Motor neuron (in vitro differentiated cells): ENCODE results near the gene DCTPP1. TPM values are rescaled to one million over a fixed set of nuclear protein-coding genes. Genes with fewer than 3 reads are reported as not detected.
A peak's percentile ranks its signal among the peaks of the same experiment; 100 is the strongest.
"Not testable (repeated sequence)": the region's sequence is repeated elsewhere in the genome, so short reads cannot be mapped to it uniquely, and the experiment has no call there.

Experiments
- ATAC-seq, 8 experiments: fragments of 200-7000 bp; cut with Tn5 transposase; replicated peaks in 6 of 8; 2 replicates each; pipeline ENCODE4 v1.8.0; 2021; ENCODE audit warnings: mild to moderate bottlenecking in 8 of 8, moderate library complexity in 8 of 8
- H3K27ac ChIP-seq, 2 donors: fragments of 250-450 bp; sonication (Bioruptor Pico); 2 replicates each; pipeline ENCODE4 v1.9.0; 2021; ENCODE audit warnings: antibody characterized with exemption in 2 of 2, mild to moderate bottlenecking in 2 of 2, moderate library complexity in 1 of 2
- H3K4me1 ChIP-seq, 2 donors: fragments of 250-450 bp; sonication (Bioruptor Pico); replicated peaks in 1 of 2; 2 replicates each; pipeline ENCODE4 v1.6.1; 2021; ENCODE audit warnings: antibody characterized with exemption in 2 of 2, mild to moderate bottlenecking in 2 of 2, moderate library complexity in 1 of 2
- H3K4me3 ChIP-seq, 5 donors: fragments of 250-450 bp; sonication (Bioruptor Pico); 2 replicates each; pipeline ENCODE4 v1.9.0; 2021; ENCODE audit warnings: antibody characterized with exemption in 5 of 5, mild to moderate bottlenecking in 5 of 5, moderate library complexity in 4 of 5
- WGBS, 10 experiments: fragments of 450-650 bp; shearing (Covaris generic); methylation state at CpG; one replicate each; pipeline ENCODE4 v1.0.0; 2022; 5-methylcytosine and 5-hydroxymethylcytosine counted together
- in situ Hi-C, 9 experiments: fragments of 400-800 bp; cut with MboI; loops; one replicate each; pipeline ENCODE4 v1.15.0; 2021; ENCODE audit warnings: low sequenced_read_pairs in 9 of 9, low pct_unique_long_range_greater_than_20kb in 2 of 9; ENCODE audit not compliant: unreplicated experiment in 9 of 9
- total RNA-seq, 8 experiments: library from RNA; unstranded; fragments of 300-600 nt; gene quantifications; 2 replicates each; pipeline versions ENCODE4 v1.2.3 to v1.2.4, GENCODE V29; 2022

Gene DCTPP1
- total RNA-seq, 8 experiments from 2014 or later = 16.4 to 50.9 (median 26.7) TPM

DNA sequence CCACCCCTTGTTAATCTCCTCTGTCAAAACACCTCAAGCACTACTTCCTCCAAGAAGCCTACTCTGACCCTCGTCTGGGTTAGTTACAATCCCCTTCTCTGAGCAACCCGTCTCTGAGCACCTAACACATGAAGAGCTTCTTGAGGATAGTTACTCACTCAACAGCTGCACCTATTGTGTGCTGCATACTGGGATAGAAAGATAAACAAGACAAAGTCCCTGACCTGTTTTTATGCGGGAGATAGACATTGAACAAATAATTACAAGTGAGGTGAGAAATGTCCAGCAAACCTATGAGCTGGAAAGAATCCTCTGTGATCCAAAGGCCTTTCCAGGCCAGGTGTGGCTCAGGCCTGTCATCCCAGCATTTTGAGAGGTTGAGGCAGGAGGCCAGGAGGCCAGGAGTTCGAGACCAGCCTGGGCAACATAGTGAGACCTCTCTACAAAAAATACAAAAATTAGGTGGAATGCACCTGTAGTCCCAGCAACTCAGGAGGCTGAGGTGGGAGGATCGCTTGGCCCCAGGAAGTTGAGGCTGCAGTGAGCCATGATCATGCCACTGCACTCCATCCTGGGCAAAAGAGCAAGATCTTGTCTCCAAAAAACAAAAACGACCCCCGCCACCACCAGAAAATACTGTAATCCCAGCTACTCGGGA lies 27.9 kb downstream of the DCTPP1 start:
- in situ Hi-C loops = loop anchor here in 3 of 9 experiments (25.0 kb wide), 2 partner anchors 290 to 315 kb away; partner anchors contain the start of genes PPP4C (in 2 of the 3), TBX6 (in 2 of the 3), YPEL3 (in 2 of the 3) and GDPD3 (in 1 of the 3)
- Histone ChIP-seq H3K4me1 (peaks cover 6 to 13% of the 10 kb centered on the region in 2 donors), H3K4me3 (no peak overlapping the region), H3K27ac (no peak overlapping the region)
- ATAC-seq = no peak
- WGBS, 10 experiments = 60 to 92% (median 73%) methylated on average over 1 to 6 of the region's 8 CpGs; no CpG with 5 or more reads in 3 of the 10 experiments

DNA sequence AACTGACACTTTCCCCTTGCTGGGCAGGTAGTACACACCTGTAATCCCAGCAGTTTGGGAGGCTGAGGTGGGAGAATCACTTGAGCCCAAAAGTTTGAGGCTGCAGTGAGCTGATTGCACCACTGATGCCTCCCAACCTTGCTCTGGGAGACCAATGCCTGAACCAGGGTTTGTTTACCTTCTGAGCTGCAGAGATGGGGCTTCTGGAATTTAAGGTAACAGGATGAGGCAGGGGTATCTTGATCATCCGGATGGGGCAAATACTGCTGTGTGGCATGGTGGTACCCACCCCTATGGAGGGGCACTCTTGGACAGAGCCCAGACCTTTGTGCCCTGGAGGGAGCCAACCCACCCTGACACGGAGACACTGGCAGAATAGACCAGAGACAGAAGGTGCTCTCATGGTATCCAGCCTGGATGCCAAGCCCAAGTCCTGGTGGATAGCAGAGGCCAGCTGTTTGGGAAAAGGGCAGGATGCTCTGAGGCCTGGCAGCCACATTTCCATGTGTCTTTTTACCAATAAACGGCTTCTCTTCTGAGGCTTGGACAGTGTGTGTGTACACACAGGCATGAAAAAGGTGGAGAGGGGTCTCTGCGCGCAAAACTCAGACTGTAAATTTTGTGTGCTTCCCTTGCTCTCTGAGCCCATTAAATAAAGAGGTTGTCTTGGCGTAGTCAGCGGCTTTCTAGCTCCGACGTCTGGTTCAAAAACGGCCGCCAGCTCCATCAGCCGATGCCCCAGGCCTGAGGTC lies 30.2 kb downstream of the DCTPP1 start:
- WGBS, 10 experiments = 9 to 65% (median 30%) methylated on average over 2 to 7 of the region's 12 CpGs; no CpG with 5 or more reads in 5 of the 10 experiments
- Histone ChIP-seq H3K4me3 (peak overlapping the region; percentile 32 to 49 (median 48)), H3K4me1 (peaks cover 6 to 19% of the 10 kb centered on the region in 2 donors), H3K27ac (peak overlapping the region; percentile 83 to 95)
- in situ Hi-C loops = loop anchor here in 3 of 9 experiments (25.0 kb wide), 2 partner anchors 287 to 312 kb away; partner anchors contain the start of genes PPP4C (in 2 of the 3), TBX6 (in 2 of the 3), YPEL3 (in 2 of the 3) and GDPD3 (in 1 of the 3)
- no peak for ATAC-seq

DNA sequence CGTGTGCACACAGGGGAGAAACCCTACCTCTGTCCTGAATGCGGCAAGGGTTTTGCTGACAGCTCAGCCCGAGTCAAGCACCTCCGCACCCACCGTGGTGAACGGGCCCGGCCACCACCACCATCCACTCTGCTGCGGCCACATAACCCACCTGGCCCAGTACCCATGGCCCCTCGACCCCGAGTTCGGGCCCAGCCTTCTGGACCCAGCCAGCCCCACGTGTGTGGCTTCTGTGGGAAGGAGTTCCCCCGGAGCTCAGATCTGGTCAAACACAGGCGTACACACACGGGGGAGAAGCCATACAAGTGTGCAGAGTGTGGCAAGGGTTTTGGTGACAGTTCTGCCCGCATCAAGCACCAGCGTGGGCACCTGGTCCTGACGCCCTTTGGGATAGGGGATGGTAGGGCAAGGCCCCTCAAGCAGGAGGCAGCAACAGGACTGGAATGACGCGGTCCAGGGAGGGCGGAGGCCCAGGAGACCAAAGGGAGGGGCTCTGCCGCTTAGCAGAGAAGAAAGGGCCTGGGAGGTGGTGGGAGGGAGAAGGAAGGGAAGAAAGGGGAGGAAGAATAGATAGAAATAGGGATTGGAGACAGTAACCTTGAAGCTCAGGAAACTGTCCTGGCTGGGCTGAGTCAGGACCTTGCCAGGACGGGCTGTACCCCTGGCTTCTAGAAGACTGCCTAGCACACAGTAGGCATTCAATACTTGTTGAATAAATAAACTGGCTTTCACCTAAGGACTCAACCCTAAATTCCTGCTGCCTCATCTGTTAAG lies 31.0 kb downstream of the DCTPP1 start:
- no peak for ATAC-seq
- Histone ChIP-seq H3K27ac (no peak overlapping the region), H3K4me3 (no peak overlapping the region), H3K4me1 (peaks cover 10 to 23% of the 10 kb centered on the region in 2 donors)
- in situ Hi-C loops = no loop called here
- 30 to 88% (median 65%) methylated on average over 1 to 6 of the region's 23 CpGs; no CpG with 5 or more reads in 5 of the 10 experiments for WGBS, 10 experiments

DNA sequence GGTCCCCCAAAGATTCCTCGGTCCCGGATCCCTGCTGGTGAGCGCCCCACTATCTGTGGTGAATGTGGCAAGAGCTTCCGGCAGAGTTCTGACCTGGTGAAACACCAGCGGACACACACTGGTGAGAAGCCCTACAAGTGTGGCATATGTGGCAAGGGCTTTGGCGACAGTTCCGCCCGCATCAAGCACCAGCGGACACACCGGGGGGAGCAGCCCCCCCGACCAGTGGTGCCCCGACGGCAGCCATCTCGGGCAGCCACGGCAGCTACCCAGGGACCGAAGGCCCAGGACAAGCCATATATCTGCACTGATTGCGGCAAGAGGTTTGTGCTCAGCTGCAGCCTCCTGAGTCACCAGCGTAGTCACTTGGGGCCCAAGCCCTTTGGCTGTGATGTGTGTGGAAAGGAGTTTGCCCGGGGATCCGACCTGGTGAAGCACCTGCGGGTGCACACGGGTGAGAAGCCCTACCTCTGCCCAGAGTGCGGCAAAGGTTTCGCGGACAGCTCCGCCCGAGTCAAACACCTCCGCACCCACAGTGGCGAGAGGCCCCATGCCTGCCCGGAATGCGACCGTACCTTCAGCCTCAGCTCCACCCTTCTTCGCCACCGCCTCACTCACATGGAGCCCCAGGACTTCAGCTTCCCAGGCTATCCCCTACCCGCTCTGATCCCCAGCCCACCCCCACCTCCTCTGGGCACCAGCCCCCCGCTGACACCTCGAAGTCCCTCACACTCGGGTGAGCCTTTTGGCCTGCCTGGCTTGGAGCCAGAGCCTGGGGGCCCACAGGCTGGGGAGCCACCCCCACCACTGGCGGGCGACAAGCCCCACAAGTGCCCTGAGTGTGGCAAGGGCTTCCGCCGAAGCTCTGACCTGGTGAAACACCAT lies 31.8 kb downstream of the DCTPP1 start:
- 91 to 100% (median 98%) methylated on average over 1 to 20 of the region's 42 CpGs; no CpG with 5 or more reads in 7 of the 10 experiments for WGBS, 10 experiments
- Histone ChIP-seq H3K4me3 (no peak overlapping the region), H3K4me1 (peaks cover 11 to 27% of the 10 kb centered on the region in 2 donors), H3K27ac (no peak overlapping the region)
- no peak for ATAC-seq
- in situ Hi-C loops = no loop called here

DNA sequence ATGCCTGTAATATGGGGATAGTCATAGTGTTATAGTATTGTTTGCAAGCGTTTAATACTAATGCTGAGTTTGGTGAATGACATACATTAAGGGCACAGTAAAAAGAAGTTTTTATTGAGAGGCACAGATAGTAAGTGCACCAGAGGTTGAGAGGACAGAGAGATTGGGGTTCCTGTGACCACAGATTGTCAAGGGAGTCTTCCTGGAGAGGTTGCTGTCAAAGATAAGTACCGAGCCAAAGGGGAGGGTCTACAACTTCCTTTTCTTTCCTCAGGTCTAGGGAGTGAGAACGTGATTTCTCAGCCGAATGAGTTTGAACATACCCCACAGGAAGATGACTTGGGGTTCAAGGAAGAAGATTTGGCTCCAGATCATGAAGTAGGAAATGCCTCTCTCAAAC lies 32.8 kb downstream of the DCTPP1 start:
- in situ Hi-C loops = no loop called here
- no peak for ATAC-seq
- H3K27ac ChIP-seq = no peak overlapping the region
- 67 to 100% (median 88%) methylated on average over 1 to 4 of the region's 4 CpGs; no CpG with 5 or more reads in 4 of the 10 experiments for WGBS, 10 experiments
- H3K4me3 ChIP-seq = no peak overlapping the region
- peaks cover 11 to 27% of the 10 kb centered on the region in 2 donors for H3K4me1 ChIP-seq

DNA sequence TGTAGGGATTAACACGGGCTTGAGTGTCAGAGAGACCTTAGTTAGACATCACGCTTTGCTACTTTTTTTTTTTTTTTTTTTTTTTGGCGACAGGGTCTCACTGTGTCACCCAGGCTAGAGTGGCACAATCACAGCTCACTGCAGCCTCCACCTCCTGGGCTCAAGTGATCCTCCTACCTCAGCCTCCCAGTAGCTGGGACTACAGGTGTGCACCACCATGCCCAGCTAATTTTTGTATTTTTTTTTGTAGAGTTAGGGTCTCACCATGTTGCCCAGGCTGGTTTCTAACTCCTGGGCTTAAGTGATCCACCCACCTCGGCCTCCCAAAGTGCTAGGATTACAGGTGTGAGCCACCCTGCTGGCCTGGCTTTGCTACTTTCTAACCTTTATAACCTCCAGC lies 33.2 kb downstream of the DCTPP1 start:
- ATAC-seq, in situ Hi-C loops, H3K27ac ChIP-seq: not testable (repeated sequence)
- WGBS, 10 experiments = 71 to 96% (median 86%) methylated on average over 2 to 4 of the region's 4 CpGs; no CpG with 5 or more reads in 3 of the 10 experiments
- Histone ChIP-seq H3K4me3 (peak overlapping the region in 4 of 5 donors; percentile 93 to 98 (median 96)), H3K4me1 (peaks cover 11 to 27% of the 10 kb centered on the region in 2 donors)

DNA sequence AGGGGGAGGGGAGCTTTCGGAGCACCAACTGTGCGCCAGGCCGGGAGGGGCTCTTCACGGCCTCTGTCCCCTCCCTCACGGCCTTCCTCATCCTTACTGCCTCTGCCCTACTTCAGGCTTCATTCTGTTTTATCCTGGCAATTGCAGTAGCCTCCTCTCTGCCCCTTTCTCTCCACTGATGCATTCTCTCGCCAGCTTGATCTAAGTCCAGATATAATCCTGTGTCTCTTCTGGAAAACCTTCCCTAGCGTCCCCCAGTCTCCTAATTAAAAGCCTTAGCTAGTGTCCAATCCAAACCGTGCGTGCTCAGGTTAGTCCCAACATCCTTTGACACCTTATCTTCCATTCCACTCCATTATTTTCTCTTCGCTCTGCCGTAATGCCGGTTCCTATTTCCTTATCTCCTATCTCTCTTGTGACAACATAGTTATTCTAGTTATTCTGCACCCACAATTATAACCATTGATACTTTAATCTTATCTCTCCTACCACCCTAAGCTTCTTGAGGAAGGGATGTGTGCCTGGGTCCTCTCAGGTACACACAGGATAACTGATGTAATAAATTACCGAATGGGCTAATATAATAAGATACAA lies 33.7 kb downstream of the DCTPP1 start:
- ATAC-seq = no peak
- peaks cover 11 to 27% of the 10 kb centered on the region in 2 donors for H3K4me1 ChIP-seq
- H3K27ac ChIP-seq = peak overlapping the region; percentile 93 to 99
- WGBS, 10 experiments = 12 to 42% (median 31%) methylated on average over 3 to 11 of the region's 13 CpGs
- H3K4me3 ChIP-seq = peak overlapping the region; percentile 93 to 98 (median 95)
- in situ Hi-C loops = no loop called here

DNA sequence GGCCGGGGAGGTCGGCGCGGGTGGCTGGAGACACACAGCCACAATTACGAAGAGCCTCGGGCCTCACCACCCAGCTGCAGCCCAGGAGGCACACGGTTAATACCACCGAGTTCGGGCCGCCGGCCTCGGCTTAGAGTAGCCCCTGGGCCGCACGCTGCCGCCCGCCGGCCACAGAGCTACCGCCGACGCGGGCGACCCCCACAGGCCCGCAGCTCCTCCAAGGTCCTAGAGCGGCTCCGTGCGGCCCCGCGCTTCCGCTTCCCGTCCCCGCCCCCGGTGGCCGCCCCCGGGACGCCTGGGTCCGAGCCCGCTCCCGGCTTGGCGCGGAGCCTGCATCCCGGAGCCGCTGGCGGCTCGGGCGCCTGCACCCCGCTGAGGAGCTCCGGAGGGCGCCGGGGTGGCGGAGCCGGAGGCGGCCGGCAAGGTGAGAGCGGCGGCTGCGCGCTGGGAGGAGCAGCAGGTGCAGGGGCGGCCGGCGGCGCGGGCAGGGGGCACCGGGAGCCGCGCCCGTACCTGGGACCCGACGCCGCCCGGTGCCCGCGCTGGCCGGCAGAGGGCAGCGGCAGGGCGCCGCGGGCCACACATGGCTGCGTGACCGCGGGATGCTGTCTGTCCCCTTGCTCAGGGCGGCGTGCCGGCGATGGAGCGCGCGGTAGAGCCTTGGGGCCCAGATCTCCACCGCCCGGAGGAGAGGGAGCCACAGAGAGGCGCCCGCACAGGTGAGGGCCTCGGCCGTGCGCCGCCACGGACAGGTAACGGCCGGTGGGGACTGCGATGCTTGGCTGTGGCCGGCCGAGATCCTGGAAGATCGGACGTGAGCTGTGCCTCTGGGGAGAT lies 34.5 kb downstream of the DCTPP1 start, which contains the start of gene ZNF48:
Gene ZNF48 (plus strand): TSS at position 266 of the 837 bp plus-strand sequence. CDS start 375 bp downstream, at position 641.
- Histone ChIP-seq H3K4me1 (peaks cover 11 to 23% of the 10 kb centered on the region in 2 donors), H3K27ac (peak within 1 kb of the TSS; percentile 93 to 99), H3K4me3 (peak within 1 kb of the TSS; percentile 93 to 98 (median 95))
- in situ Hi-C loops = no loop called here
- peak; percentile 91 to 95 (median 94) for ATAC-seq
- WGBS, 10 experiments = 1 to 3% (median 2%) methylated on average over 6 to 17 of the region's 103 CpGs; no CpG with 5 or more reads in 7 of the 10 experiments

DNA sequence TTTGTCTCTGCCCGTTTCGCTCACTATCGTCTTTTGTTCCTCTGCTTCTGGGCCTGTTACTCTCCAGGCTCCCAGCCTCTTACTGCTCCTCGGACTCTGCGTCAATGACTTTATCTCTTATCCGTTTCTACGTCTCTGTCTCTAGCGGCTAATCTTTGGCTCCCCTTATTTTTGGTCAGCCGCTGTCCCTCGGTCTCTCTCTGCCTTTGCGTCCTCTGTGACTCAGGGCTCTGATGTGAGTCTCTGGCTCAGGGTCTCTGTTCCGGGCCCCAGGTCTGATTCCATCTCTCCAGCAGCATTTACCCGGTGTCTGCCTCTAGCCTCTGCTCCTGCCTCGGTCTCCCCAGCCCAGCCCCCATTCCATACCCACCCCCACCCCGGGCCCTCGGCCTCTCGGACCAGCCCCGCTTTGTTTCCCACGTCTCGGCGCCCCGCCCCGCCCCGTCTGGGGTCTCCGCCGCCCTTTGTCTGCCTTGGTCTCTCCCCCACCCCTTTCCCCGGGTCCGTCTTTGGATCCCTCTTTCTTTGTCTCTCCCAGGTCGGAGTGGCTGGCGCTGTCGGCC lies 35.2 kb downstream of the DCTPP1 start:
- ATAC-seq = peak in 7 of 8 experiments; percentile 5 to 39 (median 18)
- peak overlapping the region; percentile 93 to 98 (median 95) for H3K4me3 ChIP-seq
- 0 to 33% (median 11%) methylated on average over 1 to 10 of the region's 31 CpGs; no CpG with 5 or more reads in 1 of the 10 experiments for WGBS, 10 experiments

DNA sequence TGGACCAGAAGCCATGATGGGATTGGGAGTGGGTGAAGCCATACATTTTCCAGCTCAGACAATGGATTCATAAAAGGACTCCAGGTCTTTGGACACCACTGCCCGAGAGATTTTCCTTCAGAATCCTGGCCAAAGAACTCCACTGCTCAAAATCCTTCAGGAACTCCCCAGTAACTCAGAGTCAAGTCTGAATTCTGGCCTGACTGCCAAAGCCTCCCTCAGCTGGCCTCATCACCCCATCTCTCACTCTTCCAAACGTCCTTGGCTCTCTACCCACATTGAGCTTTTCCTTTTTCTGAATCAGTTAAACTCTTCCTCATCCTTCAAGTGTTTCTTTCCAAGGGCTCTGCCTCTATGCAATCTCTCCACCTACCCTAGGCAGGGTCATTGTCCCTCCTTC lies 46.3 kb downstream of the DCTPP1 start:
- H3K4me1 ChIP-seq = peaks cover 0 to 4% of the 10 kb centered on the region in 2 donors
- in situ Hi-C loops = no loop called here
- no peak overlapping the region for H3K4me3 ChIP-seq
- no peak for ATAC-seq
- 0 to 67% (median 57%) methylated on average over 1 to 2 of the region's 2 CpGs; no CpG with 5 or more reads in 3 of the 10 experiments for WGBS, 10 experiments
- H3K27ac ChIP-seq = no peak overlapping the region

More for the DNA sequence above, 35.2 kb downstream of the DCTPP1 start:
- peak overlapping the region; percentile 93 to 99 for H3K27ac ChIP-seq
- peaks cover 10 to 20% of the 10 kb centered on the region in 2 donors for H3K4me1 ChIP-seq
- in situ Hi-C loops = no loop called here
